ENCODE measurements around the gene CPT1B. TPM values are rescaled to one million over a fixed set of nuclear protein-coding genes. Genes with fewer than 3 reads are reported as not detected.

Gene CPT1B
- total RNA-seq (2021) (19.2 and 28.3 TPM in 2 replicates), Bru-seq, nascent RNA (percentile 36 among the genes with signal in this experiment), BruChase-seq, experiment 1, labeled RNA remaining after a 2-hour chase (percentile 57 among the genes with signal in this experiment), BruChase-seq, experiment 2, labeled RNA remaining after a 6-hour chase (percentile 68 among the genes with signal in this experiment)
- long read RNA-seq = 0 reads

DNA sequence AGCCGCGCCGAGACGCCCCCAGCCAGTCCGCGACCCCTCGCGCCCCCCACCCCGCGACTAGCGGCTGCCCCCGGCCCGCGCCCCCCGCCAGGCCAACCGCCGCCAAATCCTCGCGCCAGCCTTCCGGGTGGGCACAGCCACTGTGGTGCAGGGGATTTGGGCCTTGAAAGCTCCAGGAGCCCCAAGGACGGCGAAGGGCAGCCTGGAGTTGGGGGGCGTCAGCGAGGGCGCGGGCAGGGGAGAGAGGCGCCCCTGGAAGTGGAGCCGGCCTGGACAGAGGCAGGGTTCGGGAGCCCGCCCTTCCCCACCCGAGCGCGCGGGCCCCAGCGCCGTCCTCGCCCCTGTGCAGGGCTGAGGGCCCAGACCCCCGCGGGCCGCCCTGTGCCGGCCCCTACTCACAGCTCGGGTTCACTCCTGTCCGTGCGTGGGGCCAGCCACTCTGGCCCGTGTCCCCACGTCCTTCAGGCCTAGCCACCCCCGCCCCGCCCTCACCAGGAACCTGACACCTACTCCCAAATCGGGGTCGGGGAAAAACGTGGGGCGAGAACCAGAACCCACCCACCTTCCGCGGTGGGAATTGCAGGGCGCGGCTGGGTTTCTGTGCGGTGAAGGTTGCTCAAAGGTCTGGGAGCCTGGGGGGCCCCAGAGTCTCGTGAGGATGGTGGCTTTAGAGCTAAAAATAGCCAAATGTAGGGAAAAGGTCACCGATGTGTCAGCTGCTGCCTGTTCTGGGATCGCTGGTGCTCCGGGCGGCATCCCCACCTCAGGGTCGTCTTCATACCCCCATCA, at the start of gene CPT1B:
Gene CPT1B, minus strand, starts transcription at position 441 of the 789 bp plus-strand sequence. CDS start 512 bp downstream, outside the sequence.
- Histone ChIP-seq H3K4me1 (ENCODE audit: insufficient read depth, low read length, poor library complexity, severe bottlenecking) (no peaks in the 10 kb centered on the region), H3K9me3 (ENCODE audit: low read depth, low read length, poor library complexity, severe bottlenecking) (no peaks in the 10 kb centered on the region), H3K36me3 (ENCODE audit: insufficient read depth, low read length, poor library complexity, severe bottlenecking) (no peaks in the 10 kb centered on the region), H3K27me3 (replicated peaks; ENCODE audit: insufficient read depth, low read depth, low read length, poor library complexity) (no peaks in the 10 kb centered on the region), H3K27ac (ENCODE audit: low read depth, low read length, poor library complexity, severe bottlenecking) (no peak within 1 kb of the TSS), H3K4me3 (ENCODE audit: low read depth, low read length, poor library complexity, severe bottlenecking) (no peak within 1 kb of the TSS)
- TF ChIP-seq CTCF (conservative IDR thresholded peaks at IDR 0.05; ENCODE audit: low read depth, low read length) (no peak), EZH2 (IDR thresholded peaks at IDR 0.05; ENCODE audit: borderline replicate concordance, low read depth, low read length, poor library complexity, severe bottlenecking) (no peak)
- ChIA-PET CTCF (interaction anchor here (0.9 kb wide), 1 partner anchor 50 kb away, joined by 5 read pairs; the partner anchor contains the start of gene ARSA), POLR2A (ENCODE audit: low non-redundant PET) (no interaction called here)
- intact Hi-C loops (cut with micrococcal nuclease; ENCODE audit: unreplicated experiment) = no loop called here
- no TSS peak for BruUV-seq (replicated peaks)
- DNase-seq (ENCODE audit: low spot score) = no peak

DNA sequence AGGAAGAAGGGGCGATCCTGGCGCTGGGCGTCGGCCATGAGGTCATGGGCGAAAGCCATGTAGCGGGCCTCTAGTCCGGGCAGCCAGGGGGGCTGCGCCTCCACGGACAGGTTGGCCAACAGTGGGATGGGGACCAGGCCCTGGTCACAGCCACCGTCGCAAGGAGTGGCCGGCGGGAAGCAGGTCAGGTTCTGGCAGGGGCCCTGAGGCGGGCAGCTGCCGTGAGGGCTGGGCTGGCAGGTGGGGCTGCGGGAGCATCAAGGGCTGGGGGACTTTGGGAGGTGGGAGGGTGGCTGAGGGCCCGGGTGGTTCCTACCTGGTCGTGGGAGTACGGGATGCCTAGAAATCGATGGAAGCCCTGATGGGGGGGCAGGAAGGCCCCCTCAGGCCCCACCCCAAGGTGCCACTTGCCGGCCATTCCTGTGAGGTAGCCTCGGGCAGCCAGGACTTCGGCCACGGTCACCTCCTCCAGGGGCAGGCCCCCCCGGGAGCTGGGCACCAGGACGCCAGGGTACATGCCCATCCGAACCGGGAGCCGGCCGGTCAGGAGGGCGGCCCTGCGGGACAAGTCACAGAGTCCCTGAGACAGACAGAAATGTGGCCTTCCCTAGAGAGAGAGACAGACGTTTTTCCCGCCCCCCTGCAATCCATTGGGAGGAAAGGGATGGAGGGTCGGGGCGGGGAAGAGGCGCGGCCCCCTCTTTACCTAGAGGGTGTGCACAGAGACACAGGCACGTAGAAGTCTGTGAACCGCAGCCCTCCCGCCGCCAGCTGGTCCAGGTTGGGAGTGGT, 48.8 kb upstream of the CPT1B start:
- no TSS peak for BruUV-seq (replicated peaks)
- CTCF ChIA-PET = no interaction called here
- Histone ChIP-seq H3K9me3 (ENCODE audit: low read depth, low read length, poor library complexity, severe bottlenecking) (no peaks in the 10 kb centered on the region), H3K36me3 (ENCODE audit: insufficient read depth, low read length, poor library complexity, severe bottlenecking) (no peaks in the 10 kb centered on the region), H3K27ac (ENCODE audit: low read depth, low read length, poor library complexity, severe bottlenecking) (no peak overlapping the region), H3K27me3 (replicated peaks; ENCODE audit: insufficient read depth, low read depth, low read length, poor library complexity) (no peaks in the 10 kb centered on the region), H3K4me3 (ENCODE audit: low read depth, low read length, poor library complexity, severe bottlenecking) (peak overlapping the region; percentile 96), H3K4me1 (ENCODE audit: insufficient read depth, low read length, poor library complexity, severe bottlenecking) (peaks cover 7% of the 10 kb centered on the region)
- POLR2A ChIA-PET (ENCODE audit: low non-redundant PET) = interaction anchor here (0.5 kb wide), 1 partner anchor 360 kb away, joined by 3 read pairs; no protein-coding TSS in a partner anchor
- intact Hi-C loops (cut with micrococcal nuclease; ENCODE audit: unreplicated experiment) = no loop called here
- no peak for TF ChIP-seq CTCF (conservative IDR thresholded peaks at IDR 0.05; ENCODE audit: low read depth, low read length)
- TF ChIP-seq EZH2 (IDR thresholded peaks at IDR 0.05; ENCODE audit: borderline replicate concordance, low read depth, low read length, poor library complexity, severe bottlenecking) = no peak
- peak; percentile 36 for DNase-seq (ENCODE audit: low spot score)

DNA sequence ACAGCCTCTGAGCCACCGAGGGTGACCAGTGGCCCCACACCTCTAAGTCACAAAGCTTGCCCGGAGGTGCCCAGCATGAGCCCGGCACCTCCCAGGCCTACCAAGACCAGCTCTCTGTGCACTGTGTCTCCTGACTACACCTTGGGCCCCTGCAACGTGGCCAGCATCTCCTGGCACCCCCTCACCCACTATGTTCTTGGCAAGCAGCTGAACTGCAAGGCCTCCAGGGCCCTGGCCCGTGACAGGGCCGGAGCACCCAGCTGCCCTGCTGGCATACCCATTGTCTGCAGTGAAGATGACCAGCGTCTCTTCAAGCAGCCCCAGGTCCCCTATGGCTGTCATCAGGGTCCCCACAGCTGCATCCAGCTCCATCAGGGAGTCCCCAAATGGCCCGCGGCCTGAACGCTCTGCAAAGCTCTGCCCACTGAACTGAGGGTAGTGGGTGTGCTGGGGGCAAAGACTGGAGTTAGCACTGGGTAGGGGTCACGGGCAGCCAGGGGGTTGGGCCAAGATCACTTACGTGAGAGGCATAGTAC, 48.2 kb upstream of the CPT1B start:
- no TSS peak for BruUV-seq (replicated peaks)
- no peaks in the 10 kb centered on the region for H3K36me3 ChIP-seq (ENCODE audit: insufficient read depth, low read length, poor library complexity, severe bottlenecking)
- no peak overlapping the region for H3K27ac ChIP-seq (ENCODE audit: low read depth, low read length, poor library complexity, severe bottlenecking)
- intact Hi-C loops (cut with micrococcal nuclease; ENCODE audit: unreplicated experiment) = no loop called here
- CTCF ChIA-PET = no interaction called here
- H3K9me3 ChIP-seq (ENCODE audit: low read depth, low read length, poor library complexity, severe bottlenecking) = no peaks in the 10 kb centered on the region
- no peaks in the 10 kb centered on the region for H3K27me3 ChIP-seq (replicated peaks; ENCODE audit: insufficient read depth, low read depth, low read length, poor library complexity)
- POLR2A ChIA-PET (ENCODE audit: low non-redundant PET) = no interaction called here
- no peak for TF ChIP-seq EZH2 (IDR thresholded peaks at IDR 0.05; ENCODE audit: borderline replicate concordance, low read depth, low read length, poor library complexity, severe bottlenecking)
- no peak for TF ChIP-seq CTCF (conservative IDR thresholded peaks at IDR 0.05; ENCODE audit: low read depth, low read length)
- H3K4me3 ChIP-seq (ENCODE audit: low read depth, low read length, poor library complexity, severe bottlenecking) = no peak overlapping the region
- no peak for DNase-seq (ENCODE audit: low spot score)
- peaks cover 13% of the 10 kb centered on the region for H3K4me1 ChIP-seq (ENCODE audit: insufficient read depth, low read length, poor library complexity, severe bottlenecking)
